GM19239 (cell line): ENCODE results near the gene CCDC18.

Experiments
- DNase-seq: peaks from one replicate; pipeline ENCODE4 v3.0.0; 2011; ENCODE audit warnings: low spot score; ENCODE audit not compliant: insufficient read length
- FAIRE-seq: peaks from 2 replicates; lab custom pipeline; 2011; peaks lifted over from hg19 to GRCh38; lab: Jason Lieb, UNC

The CCDC18 gene

GRCh38 chr1:93296555-93297154, 116.1 kb downstream of the CCDC18 start:
- FAIRE-seq (no peak), DNase-seq (no peak)

GRCh38 chr1:93301131-93301530, 120.6 kb downstream of the CCDC18 start:
- FAIRE-seq = no peak
- no peak for DNase-seq

- DNase-seq = no peak
- FAIRE-seq = no peak
Observed at GRCh38 chr1:93302078-93302477, 121.6 kb downstream of the CCDC18 start.

DNA sequence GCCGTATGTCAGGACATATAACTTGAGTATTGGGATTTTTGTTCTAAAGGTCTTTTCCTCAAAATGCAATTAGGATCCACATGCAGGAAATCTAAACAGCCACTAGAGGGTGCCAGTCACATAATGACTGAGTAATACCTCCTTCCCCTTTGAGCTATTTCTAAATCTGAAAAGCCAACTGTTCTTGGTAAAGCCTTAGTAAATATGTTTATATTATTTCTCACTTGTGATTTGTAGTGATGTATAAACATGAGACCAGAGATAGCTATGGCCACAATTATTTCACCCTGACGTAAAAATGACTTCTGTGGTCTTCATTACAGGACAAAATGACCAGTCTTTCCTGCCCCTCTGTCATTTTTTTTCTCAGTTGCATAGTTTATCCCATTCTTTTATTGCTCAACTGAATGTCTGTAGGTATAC, 124.2 kb downstream of the CCDC18 start:
- FAIRE-seq (peak; percentile 75), DNase-seq (peak; percentile 35)

GRCh38 chr1:93306920-93307319, 126.4 kb downstream of the CCDC18 start:
- DNase-seq (no peak), FAIRE-seq (no peak)

GRCh38 chr1:93313026-93313425, 132.5 kb downstream of the CCDC18 start:
- DNase-seq (no peak), FAIRE-seq (no peak)

DNA sequence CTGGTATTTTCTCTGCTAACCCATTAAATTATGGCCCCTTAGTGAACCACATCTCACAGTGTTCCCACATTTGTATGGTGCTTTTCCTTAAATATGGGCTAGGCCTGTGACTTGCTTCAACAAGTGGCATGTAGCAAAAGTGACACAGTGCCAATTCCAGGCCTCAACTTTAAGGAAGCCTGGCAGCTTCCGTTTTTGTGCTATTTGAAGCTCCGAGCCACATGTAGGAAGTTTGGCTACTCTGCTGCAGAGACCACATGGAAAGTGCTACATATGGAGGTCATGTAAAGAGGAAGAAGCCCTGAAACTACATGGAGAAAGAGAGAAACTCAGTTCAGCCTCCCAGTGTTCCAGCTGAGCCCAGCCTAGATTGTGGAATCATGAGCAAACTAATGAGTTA, 136.7 kb downstream of the CCDC18 start:
- FAIRE-seq = no peak
- no peak for DNase-seq

DNA sequence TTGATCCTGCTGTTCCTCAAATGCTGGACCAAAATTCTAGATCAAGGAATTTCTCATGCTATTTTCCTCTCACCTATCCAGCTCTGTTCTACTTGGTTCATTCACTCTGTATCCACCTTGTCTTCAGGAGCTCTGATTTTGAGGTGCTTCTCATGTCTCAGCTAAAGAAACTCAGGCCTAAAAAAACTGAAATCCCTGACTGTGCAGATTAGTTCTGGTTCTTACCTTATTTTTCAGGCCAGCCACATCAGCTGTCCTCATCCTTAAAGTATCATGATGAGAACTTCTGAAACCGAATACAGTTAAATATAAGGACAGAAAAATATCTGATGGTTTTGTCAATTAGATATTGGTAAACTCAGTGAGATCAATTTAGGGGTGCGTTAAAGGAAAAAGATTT, 137.4 kb downstream of the CCDC18 start:
- FAIRE-seq (no peak), DNase-seq (no peak)

DNA sequence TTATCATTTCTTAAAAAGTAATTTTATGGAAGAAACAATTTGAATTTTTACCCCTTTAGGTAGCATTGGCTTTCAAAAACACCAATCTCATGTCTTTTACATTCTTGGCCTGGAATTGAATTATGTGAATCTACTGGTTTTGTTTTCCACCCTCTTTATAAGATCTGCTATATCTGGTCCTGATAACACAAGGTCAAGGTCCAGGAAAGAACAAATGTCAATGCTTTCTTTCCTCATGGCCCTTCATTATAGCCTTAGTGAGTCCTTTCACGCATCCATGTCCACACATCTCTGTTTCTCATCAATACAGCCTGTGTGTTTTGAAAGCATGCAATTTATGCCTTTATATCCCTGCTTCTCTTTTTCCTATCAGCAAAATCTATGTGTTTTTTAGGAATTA, 141.2 kb downstream of the CCDC18 start:
- no peak for FAIRE-seq
- DNase-seq = no peak

DNA sequence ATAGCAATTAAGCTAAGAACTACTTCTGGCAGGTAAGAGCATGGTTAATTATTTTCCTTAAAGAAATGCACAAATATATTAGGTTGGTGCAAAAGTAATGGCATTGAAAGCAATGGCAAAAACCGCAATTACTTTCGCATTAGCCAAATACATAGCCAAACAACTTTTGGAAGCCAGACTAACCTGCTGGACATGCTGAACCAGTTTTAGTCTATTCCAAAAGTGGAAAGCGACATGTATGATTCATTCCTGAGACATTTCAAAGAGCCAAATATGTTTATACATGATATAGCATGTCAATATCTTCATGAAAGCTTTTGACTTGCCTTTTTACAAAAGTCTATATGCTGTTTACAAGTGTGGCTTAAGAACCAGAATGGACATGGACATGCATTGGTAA, 141.8 kb downstream of the CCDC18 start:
- FAIRE-seq (no peak), DNase-seq (no peak)

- DNase-seq (no peak), FAIRE-seq (no peak)
Observed at GRCh38 chr1:93323185-93323820, 142.8 kb downstream of the CCDC18 start.

GRCh38 chr1:93324486-93325464, 144.3 kb downstream of the CCDC18 start:
- no peak for DNase-seq
- FAIRE-seq = no peak
